ENCODE data around the gene BRD7.

Gene BRD7

GRCh38 chr16:50271148-50272041 lies 97.4 kb downstream of the BRD7 start:
- no peak for DNase-seq

DNA sequence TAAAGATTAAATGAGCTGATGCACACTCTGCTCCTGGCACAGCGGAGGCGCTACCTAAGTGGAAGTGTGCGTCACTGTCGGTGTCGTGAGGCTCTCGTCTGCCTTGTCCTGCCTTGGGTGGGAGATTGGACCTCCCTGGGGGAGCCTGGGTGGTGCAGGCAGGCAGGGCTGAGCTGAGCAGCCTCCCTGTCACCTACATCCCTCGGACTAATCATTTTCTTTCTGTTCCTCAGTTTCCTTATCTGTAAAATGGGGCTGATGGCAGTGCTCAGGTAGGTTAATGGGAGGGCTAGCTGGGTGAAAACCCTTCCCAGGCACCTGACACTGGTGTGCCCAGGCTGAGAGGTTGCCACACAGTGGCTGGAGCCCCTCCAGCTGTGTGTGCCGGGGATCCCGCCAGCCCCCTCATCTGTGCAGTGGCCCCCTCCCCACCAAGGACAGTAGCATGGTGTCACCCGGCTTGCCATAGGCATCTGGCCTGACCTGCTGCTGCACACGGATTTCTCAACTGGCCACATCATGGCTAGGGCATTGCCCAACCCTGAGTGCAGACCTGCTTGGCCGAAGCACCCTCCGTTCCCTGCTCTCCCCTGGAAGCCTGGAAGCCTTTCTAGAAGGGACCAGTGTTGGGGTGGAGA lies 98.2 kb downstream of the BRD7 start:
- no peak for DNase-seq

DNA sequence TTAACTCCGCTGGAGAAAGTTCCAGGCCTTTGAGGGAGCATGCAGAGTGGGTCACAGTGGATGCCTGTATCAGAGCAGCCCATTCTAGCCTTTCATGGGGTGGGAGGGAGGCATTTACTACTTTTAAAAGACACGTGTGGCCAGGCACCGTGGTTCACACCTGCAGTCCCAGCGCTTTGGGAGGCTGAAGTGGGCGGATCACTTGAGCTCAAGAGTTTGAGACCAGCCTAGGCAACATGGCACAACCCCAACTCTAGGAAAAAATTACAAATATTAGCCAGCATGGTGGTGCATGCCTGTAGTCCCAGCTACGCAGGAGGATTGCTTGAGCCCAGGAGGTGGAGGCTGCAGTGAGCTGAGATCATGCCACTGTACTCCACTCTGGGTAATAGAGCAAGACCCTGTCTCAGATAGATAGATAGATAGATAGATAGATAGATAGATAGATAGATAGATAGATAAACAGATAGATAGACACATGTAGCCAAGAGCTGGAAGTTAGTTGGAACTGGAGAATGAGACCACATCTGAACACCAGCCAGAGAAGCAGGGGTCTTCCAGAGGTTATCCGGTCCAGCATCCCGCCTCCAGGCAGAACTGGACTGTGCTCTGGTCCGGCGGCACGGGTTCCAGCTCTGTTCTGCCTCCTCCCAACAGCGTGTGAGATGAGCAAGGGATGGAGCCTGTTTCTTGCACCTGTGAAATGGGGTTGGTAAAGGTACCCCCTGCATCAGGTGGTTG lies 98.8 kb downstream of the BRD7 start:
- DNase-seq = no peak

DNA sequence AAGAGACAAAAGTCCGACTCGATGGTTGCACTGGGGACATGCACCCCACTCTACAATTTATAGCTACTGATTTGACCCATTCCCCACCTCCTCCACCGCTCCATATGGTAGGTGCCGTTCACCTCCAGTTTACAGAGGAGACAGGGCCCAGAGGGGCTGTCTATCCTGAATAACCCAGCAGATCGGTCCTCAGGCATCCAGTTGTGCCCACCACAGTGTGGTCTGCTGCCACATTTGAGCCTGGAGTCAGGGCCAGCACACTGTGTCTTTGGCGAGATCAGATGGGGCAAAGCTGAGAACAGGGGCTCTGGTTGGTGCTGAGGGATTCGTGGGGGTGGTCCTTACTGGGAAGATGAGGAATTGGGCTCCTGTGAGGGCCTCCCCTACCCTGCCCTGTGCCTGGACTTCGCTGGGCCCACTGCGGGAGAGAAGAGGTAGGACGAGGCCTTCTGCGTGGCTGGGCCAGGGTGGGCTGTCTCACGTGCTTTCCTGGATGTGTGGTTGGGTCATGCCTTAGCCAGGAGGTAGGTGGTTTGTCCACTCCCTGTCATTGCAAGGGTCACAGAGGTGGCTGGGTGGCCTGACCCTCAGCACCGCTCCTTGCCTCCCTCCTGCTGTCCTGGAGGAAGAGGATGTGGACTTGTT lies 99.6 kb downstream of the BRD7 start:
- no peak for DNase-seq

- DNase-seq = no peak
Observed at GRCh38 chr16:50268352-50268751, 100.4 kb downstream of the BRD7 start.

GRCh38 chr16:50267651-50268050 lies 101.1 kb downstream of the BRD7 start:
- DNase-seq = no peak

DNA sequence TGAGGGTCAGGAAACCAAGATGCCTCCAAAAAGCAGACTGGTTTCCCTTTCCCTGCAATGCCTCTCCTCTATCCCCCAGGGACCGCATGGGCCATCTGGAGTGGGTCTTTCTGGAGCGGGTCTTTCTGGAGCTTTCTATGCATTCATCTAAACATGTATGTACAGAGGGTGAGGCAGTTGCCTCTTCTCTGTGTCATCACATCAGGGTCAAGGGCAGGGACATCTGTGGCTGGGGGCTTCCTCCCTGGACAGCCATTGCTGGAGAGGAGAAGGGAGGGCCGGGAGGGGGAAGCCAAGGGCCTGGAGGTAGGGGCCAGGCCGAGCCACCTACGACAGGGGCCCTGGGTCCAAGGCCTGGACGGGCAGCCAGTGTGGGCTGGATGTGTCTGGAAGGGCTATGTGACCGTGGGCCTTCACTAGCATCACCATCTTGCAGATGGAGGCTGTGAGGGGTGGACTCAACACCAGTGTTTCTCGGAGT lies 101.6 kb downstream of the BRD7 start:
- DNase-seq = peak; percentile 26

DNA sequence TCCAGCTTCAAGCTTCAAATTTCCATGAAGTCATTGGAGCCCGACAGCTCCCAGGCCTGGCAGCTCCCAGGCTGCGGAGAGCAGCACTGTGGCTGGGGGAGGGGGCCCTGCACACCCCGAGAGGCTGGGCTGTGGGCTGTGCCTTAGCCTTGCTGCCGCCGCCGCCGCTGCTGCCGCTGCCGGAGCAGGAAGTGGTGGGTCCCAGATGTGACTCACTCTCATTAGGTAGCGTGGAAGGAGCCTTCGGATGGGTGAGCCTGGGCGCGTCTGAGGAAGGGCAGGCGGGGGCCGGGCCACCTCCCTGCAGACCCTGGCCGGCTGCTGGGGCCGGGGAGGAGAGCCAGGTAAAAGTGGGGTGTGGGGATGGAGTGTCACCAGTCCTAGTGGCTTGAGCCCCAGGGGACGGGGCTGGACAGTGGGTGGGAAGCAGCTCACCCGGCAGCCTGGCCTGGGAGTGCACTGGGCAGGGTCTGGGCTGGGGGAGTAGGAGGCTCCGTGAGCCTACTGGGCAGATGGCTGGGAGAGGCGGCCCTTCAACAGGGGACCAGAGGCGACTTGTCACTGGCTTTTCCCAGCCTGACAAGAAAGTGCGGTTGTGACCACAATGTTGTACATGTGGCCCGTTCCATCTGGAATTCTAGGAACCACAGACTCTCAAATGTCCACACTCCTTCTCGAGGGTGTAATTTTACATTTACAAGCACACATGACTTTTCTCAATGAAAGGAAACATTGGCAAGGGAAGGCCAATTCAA lies 102.3 kb downstream of the BRD7 start, which contains the start of gene ADCY7:
Gene ADCY7 (plus strand): TSS at position 215 of the 755 bp plus-strand sequence. CDS start 21,629 bp downstream, outside the sequence.
- DNase-seq = peak; percentile 90

Data from fibroblast of skin of scalp (primary cell).